GM12878 (cell line): ENCODE measurements around the gene XPNPEP3. TPM values are rescaled to one million over a fixed set of nuclear protein-coding genes. Genes with fewer than 3 reads are reported as not detected.

Experiments
- BACH1 ChIP-seq: fragments of 450-650 bp; IDR thresholded peaks from 2 replicates; pipeline ENCODE4 v1.6.1; 2017; ENCODE audit warnings: mild to moderate bottlenecking, borderline replicate concordance
- CHD2 ChIP-seq: IDR thresholded peaks from 2 replicates; pipeline ENCODE4 v1.6.1; 2011; ENCODE audit warnings: low read depth, low read length, improper control_type of control experiment, borderline replicate concordance
- CTCF ChIP-seq, 3 experiments: IDR thresholded peaks in 2 of 3; conservative IDR thresholded peaks in 1 of 3; 2 replicates each; pipeline ENCODE4 v1.5.1; 2011; ENCODE audit warnings: low read depth in 3 of 3, low read length in 3 of 3, mild to moderate bottlenecking in 3 of 3, control low read depth in 2 of 3, moderate library complexity in 2 of 3, inconsistent platforms in 1 of 3, mixed read lengths in 1 of 3; ENCODE audit not compliant: control insufficient read depth in 2 of 3, insufficient read depth in 1 of 3; ENCODE audit errors: extremely low read depth in 1 of 3
- HSF1 ChIP-seq: fragments of 150-350 bp; IDR thresholded peaks from 2 replicates; pipeline ENCODE4 v1.6.1; 2014; ENCODE audit warnings: mild to moderate bottlenecking, low read depth, low read length
- JUND ChIP-seq: IDR thresholded peaks from 2 replicates; pipeline ENCODE4 v1.6.1; 2012; ENCODE audit warnings: low read depth, mild to moderate bottlenecking, low read length, improper control_type of control experiment, moderate library complexity
- MLLT1 ChIP-seq: fragments of 450-650 bp; IDR thresholded peaks from 2 replicates; pipeline ENCODE4 v1.6.1; 2016; ENCODE audit warnings: mild to moderate bottlenecking
- RUNX3 ChIP-seq: IDR thresholded peaks from 2 replicates; pipeline ENCODE4 v1.6.1; 2012; ENCODE audit warnings: low read length, inconsistent platforms
- SPI1 ChIP-seq: IDR thresholded peaks from 2 replicates; pipeline ENCODE4 v1.6.1; 2011; ENCODE audit warnings: low read depth, mild to moderate bottlenecking, low read length, moderate library complexity, borderline replicate concordance; ENCODE audit not compliant: insufficient read depth
- STAT3 ChIP-seq: IDR thresholded peaks from 2 replicates; pipeline ENCODE4 v1.6.1; 2011; ENCODE audit warnings: low read depth, low read length, improper control_type of control experiment
- TBL1XR1 ChIP-seq: IDR thresholded peaks from 2 replicates; pipeline ENCODE4 v1.6.1; 2012; ENCODE audit warnings: low read depth, low read length, improper control_type of control experiment
- TCF3 ChIP-seq: IDR thresholded peaks from 2 replicates; pipeline ENCODE4 v1.6.1; 2012; ENCODE audit warnings: low read depth, mild to moderate bottlenecking, low read length, borderline replicate concordance; ENCODE audit not compliant: insufficient read depth
- ZBTB4 ChIP-seq: fragments of 450-650 bp; formaldehyde crosslinking; IDR thresholded peaks from 2 replicates; pipeline ENCODE4 v1.4.0; 2022; ENCODE audit warnings: mild to moderate bottlenecking, moderate library complexity
- ZSCAN29 ChIP-seq: fragments of 450-650 bp; IDR thresholded peaks from 2 replicates; pipeline ENCODE4 v1.6.1; 2017; ENCODE audit warnings: mild to moderate bottlenecking, moderate library complexity
- polyA plus RNA-seq, 11 experiments: library from polyadenylated mRNA; depleted of rRNA in 4 of 11; unstranded in 6 of 11; stranded (reverse) in 5 of 11; fragments of >200 nt; fragmentation: Nextera tagmentation in 4 of 11; fragmentation: Illumina TruSeq in 1 of 11; extraction: Ambion mirVana in 4 of 11; extraction: Trizol in 1 of 11; gene quantifications; 1 replicate in 1 of 11; 2 replicates in 10 of 11; pipeline versions ENCODE4 v1.2.1 to v1.2.3, GENCODE V29; 2011 to 2016; ENCODE audit warnings: inconsistent platforms in 2 of 11, missing spikeins in 2 of 11, low read depth in 1 of 11
- total RNA-seq, 4 experiments: library from RNA; depleted of rRNA in 3 of 4; stranded (reverse); fragments of >200 nt in 3 of 4; fragmentation: Illumina TruSeq in 1 of 4; extraction: Trizol in 1 of 4; gene quantifications; 2 replicates each; pipeline versions ENCODE4 v1.2.1 to v1.2.3, GENCODE V29; 2013 to 2021
- TF ChIP-seq, protein P1 (sequence below): IDR thresholded peaks from 2 replicates; pipeline ENCODE4 v1.6.1; 2012; ENCODE audit warnings: low read depth, low read length, improper control_type of control experiment
- TF ChIP-seq, protein P2 (sequence below): fragments of 450-650 bp; IDR thresholded peaks from 2 replicates; pipeline ENCODE4 v1.6.1; 2018; ENCODE audit warnings: borderline replicate concordance, mild to moderate bottlenecking; ENCODE audit not compliant: partially characterized antibody
- TF ChIP-seq, protein P3 (sequence below): fragments of 450-650 bp; IDR thresholded peaks from 2 replicates; pipeline ENCODE4 v1.6.1; 2016; ENCODE audit warnings: mild to moderate bottlenecking

XPNPEP3 gene
- total and polyA plus RNA-seq, 10 of the 15 experiments (the other 5 are each of a cell fraction or from before 2014, with no cell fraction given), result 6.7 to 19.9 (median 11.7) TPM

DNA sequence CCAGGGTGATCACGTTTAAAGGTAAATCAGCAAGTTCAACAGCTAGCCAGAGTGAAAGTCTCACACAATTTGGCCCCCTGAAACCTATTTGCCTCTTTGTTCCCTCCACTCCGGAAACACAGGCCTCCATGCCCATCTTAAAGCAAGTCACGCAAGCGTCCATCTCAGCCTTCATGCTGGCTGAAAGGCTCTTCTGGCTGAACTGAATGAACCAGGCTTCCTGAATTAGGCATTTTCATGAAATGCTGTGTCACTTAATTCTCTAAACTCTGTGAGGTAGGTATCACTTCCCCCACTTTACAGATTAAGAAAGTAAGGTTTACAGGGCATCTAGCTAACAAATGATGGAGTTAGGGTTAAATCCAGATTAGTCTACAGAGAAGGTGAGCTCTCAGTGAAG is 39.2 kb upstream of the XPNPEP3 start (continued):
- no peak for TF ChIP-seq CTCF (IDR thresholded peaks at IDR 0.05 in 2 of 3, conservative IDR thresholded peaks at IDR 0.05 in 1 of 3; ENCODE audit: control insufficient read depth in 2 of 3, extremely low read depth in 1 of 3, insufficient read depth in 1 of 3, low read depth in 3 of 3, low read length in 3 of 3)
- TF ChIP-seq CHD2, result no peak
- TF ChIP-seq RUNX3, result no peak
- no peak for TF ChIP-seq STAT3
- TF ChIP-seq HSF1, result no peak
- TF ChIP-seq, protein P1, sequence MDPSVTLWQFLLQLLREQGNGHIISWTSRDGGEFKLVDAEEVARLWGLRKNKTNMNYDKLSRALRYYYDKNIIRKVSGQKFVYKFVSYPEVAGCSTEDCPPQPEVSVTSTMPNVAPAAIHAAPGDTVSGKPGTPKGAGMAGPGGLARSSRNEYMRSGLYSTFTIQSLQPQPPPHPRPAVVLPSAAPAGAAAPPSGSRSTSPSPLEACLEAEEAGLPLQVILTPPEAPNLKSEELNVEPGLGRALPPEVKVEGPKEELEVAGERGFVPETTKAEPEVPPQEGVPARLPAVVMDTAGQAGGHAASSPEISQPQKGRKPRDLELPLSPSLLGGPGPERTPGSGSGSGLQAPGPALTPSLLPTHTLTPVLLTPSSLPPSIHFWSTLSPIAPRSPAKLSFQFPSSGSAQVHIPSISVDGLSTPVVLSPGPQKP, result no peak
- TF ChIP-seq, protein P2, sequence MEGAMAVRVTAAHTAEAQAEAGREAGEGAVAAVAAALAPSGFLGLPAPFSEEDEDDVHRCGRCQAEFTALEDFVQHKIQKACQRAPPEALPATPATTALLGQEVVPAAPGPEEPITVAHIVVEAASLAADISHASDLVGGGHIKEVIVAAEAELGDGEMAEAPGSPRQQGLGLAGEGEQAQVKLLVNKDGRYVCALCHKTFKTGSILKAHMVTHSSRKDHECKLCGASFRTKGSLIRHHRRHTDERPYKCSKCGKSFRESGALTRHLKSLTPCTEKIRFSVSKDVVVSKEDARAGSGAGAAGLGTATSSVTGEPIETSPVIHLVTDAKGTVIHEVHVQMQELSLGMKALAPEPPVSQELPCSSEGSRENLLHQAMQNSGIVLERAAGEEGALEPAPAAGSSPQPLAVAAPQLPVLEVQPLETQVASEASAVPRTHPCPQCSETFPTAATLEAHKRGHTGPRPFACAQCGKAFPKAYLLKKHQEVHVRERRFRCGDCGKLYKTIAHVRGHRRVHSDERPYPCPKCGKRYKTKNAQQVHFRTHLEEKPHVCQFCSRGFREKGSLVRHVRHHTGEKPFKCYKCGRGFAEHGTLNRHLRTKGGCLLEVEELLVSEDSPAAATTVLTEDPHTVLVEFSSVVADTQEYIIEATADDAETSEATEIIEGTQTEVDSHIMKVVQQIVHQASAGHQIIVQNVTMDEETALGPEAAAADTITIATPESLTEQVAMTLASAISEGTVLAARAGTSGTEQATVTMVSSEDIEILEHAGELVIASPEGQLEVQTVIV, result no peak
- TF ChIP-seq MLLT1, result no peak
- no peak for TF ChIP-seq ZSCAN29
- TF ChIP-seq SPI1, result peak; percentile 24
- no peak for TF ChIP-seq TCF3
- TF ChIP-seq, protein P3, sequence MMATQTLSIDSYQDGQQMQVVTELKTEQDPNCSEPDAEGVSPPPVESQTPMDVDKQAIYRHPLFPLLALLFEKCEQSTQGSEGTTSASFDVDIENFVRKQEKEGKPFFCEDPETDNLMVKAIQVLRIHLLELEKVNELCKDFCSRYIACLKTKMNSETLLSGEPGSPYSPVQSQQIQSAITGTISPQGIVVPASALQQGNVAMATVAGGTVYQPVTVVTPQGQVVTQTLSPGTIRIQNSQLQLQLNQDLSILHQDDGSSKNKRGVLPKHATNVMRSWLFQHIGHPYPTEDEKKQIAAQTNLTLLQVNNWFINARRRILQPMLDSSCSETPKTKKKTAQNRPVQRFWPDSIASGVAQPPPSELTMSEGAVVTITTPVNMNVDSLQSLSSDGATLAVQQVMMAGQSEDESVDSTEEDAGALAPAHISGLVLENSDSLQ, result no peak
- 0 out of 2 replicates have a peak, but pooled peaks have one; percentile 34 for TF ChIP-seq BACH1
- TF ChIP-seq ZBTB4 (CRISPR knock-in tag), result no peak
- TF ChIP-seq JUND, result no peak
- TF ChIP-seq TBL1XR1, result no peak
